Measurements from ENCODE around the gene TCEA3. TPM values are rescaled to one million over a fixed set of nuclear protein-coding genes. Genes with fewer than 3 reads are reported as not detected.

Gene TCEA3
- total and polyA plus RNA-seq, 2 of the 4 experiments (the other 2 are of a cell fraction): 3.0 to 6.3 TPM

DNA sequence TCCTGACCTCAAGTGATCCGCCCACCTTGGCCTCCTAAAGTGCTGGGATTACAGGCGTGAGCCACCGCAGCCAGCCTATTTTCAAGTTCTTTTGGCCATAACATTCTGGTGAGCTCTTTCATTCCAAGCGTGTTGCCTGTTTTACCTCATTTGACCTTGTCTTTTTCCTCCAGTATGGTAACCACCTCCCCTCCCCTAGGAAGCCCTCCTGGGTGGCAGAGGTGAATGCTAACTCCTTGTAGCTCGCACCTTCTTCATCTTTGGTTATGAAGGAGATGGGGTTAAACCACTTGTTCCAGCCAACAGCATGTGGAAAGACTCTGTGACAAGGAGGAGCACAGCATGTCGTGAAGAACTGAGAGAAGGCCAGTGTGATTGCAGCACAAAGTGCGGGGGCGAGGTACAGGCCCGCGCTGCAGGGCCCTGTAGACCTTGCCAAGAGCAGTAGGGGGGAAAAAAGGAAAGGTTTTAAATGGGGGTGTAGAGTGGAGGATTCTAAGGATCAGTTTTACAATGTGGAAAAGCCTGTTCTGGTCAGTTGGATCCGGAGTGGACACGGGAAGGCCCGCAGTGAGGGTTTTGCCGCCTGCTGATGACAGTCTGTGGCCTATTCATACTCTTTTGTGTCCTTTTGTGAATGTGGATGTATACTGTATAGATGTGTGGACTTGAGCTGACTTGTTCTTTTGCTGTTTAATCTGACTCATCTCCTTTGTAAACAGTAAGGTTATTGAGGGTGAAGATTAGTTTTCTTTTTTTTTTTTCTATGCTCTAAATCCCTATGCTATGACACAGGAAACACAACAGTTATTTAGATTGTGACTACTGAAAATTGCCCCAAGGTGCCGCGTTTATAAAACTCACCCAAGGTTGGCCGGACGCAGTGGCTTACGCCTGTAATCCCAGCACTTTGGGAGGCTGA is 47.4 kb downstream of the TCEA3 start:
- 67% methylated on average over 12 of the region's 19 CpGs; no CpG with 5 or more reads in 1 of the 2 experiments for WGBS, 2 experiments (ENCODE audit: extremely low coverage in 2 of 2, insufficient read length in 1 of 2)
- ATAC-seq (ENCODE audit: low read depth) (peak; percentile 96), DNase-seq (peak; percentile 90)
- Histone ChIP-seq H2AK5ac (ENCODE audit: low read depth, low read length) (peak overlapping the region; percentile 98), H3K4me3 (ENCODE audit: insufficient read depth, low read depth, low read length) (no peak overlapping the region), H3K9ac (ENCODE audit: low read depth, low read length) (peak overlapping the region; percentile 19; the same call in 1 of the 2 replicates), H2BK20ac (ENCODE audit: low read depth, low read length) (peak overlapping the region; percentile 95), H3K79me1 (ENCODE audit: low read depth in 1 of 2, low read length in 2 of 2) (peaks cover 4 to 5% of the 10 kb centered on the region in 2 experiments; a peak in 3 of 4 replicates), H4K20me1 (ENCODE audit: insufficient read depth, low read length) (peaks cover 6% of the 10 kb centered on the region; the same call in 1 of the 2 replicates), H3K4me1 (ENCODE audit: control insufficient read depth, insufficient read depth, low read length) (peaks cover 5% of the 10 kb centered on the region), H3K18ac (ENCODE audit: low read depth, low read length) (peak overlapping the region; percentile 86), H3K27me3 (ENCODE audit: control insufficient read depth, insufficient read depth, low read length) (no peaks in the 10 kb centered on the region), H3K36me3 (ENCODE audit: control insufficient read depth, insufficient read depth, low read length) (no peaks in the 10 kb centered on the region; the same call in 1 of the 2 replicates), H3K9me1 (ENCODE audit: insufficient read depth, low read length) (peaks cover 4% of the 10 kb centered on the region), H2BK15ac (ENCODE audit: low read depth, low read length) (peak overlapping the region; percentile 83; the same call in 2 of the 3 replicates), H3K4me2 (ENCODE audit: low read depth, low read length) (no peak overlapping the region), H2BK5ac (ENCODE audit: low read depth, low read length, poor library complexity, severe bottlenecking) (peak overlapping the region; percentile 96), H3K4ac (ENCODE audit: low read depth, low read length) (peak overlapping the region; percentile 87), H2AFZ (replicated peaks; ENCODE audit: low read length, poor library complexity) (peak overlapping the region; percentile 73), H4K91ac (ENCODE audit: insufficient read depth, low read depth, low read length) (peak overlapping the region; percentile 92), H3K14ac (replicated peaks; ENCODE audit: low read depth, low read length) (peak overlapping the region; percentile 90), H2AK9ac (replicated peaks; ENCODE audit: low read depth, low read length, poor library complexity) (peak overlapping the region; percentile 56), H4K5ac (ENCODE audit: low read depth, low read length) (peak overlapping the region; percentile 74), H4K8ac (ENCODE audit: low read depth in 2 of 2, low read length in 2 of 2) (peak overlapping the region; percentile 23 to 78; a peak in 3 of 4 replicates), H3K23ac (ENCODE audit: low read depth, low read length) (peak overlapping the region; percentile 85), H3K9me3 (ENCODE audit: control insufficient read depth, insufficient read depth, low read length) (no peaks in the 10 kb centered on the region), H3K56ac (ENCODE audit: extremely low read depth, insufficient read depth, low read length) (peak overlapping the region; percentile 14; the same call in 1 of the 2 replicates), H2BK120ac (ENCODE audit: low read depth, low read length) (peak overlapping the region; percentile 95), H3K27ac (ENCODE audit: insufficient read depth, low read length) (peak overlapping the region; percentile 77)
- in situ Hi-C loops (cut with MboI; ENCODE audit: low sequenced_read_pairs): no loop called here
- intact Hi-C loops (cut with micrococcal nuclease): no loop called here
- POLR2A ChIA-PET (ENCODE audit: unreplicated experiment): interaction anchor here (0.6 kb wide), 1 partner anchor 33 kb away, joined by 3 read pairs; the partner anchor contains the start of gene HNRNPR
- BruUV-seq (replicated peaks): no TSS peak
- CTCF ChIA-PET: interaction anchor here (0.5 to 1.6 kb wide), 5 partner anchors 18 to 1223 kb away, joined by 3 to 7 read pairs (median 5); no protein-coding TSS in a partner anchor
- dilution Hi-C loops (cut with HindIII; ENCODE audit: low sequenced_read_pairs, unreplicated experiment): no loop called here
- no peak for TF ChIP-seq BHLHE40 (IDR thresholded peaks at IDR 0.05; ENCODE audit: low read depth, low read length)
- TF ChIP-seq CTCF (conservative IDR thresholded peaks at IDR 0.05; ENCODE audit: low read depth, low read length): no peak
- peak; percentile 55; the same call in 1 of the 2 replicates for TF ChIP-seq CEBPB (IDR thresholded peaks at IDR 0.05; ENCODE audit: low read depth, low read length)
- TF ChIP-seq FOS (IDR thresholded peaks at IDR 0.05; ENCODE audit: low read depth, low read length): peak; percentile 87
- no peak for TF ChIP-seq MXI1 (IDR thresholded peaks at IDR 0.05; ENCODE audit: borderline replicate concordance, low read depth, low read length)
- no peak for TF ChIP-seq MAZ (IDR thresholded peaks at IDR 0.05; ENCODE audit: borderline replicate concordance, low read depth, low read length)
- TF ChIP-seq MAFK (IDR thresholded peaks at IDR 0.05; ENCODE audit: low read depth, low read length): peak; percentile 40; the same call in 1 of the 2 replicates
- no peak for TF ChIP-seq NFE2L2 (IDR thresholded peaks at IDR 0.05; ENCODE audit: low read depth, low read length)
- no peak for TF ChIP-seq ELK1 (IDR thresholded peaks at IDR 0.05; ENCODE audit: borderline replicate concordance, low read depth, low read length)
- TF ChIP-seq POLR2A (IDR thresholded peaks at IDR 0.05; ENCODE audit: low read depth, low read length): no peak
- no peak for TF ChIP-seq USF2 (IDR thresholded peaks at IDR 0.05; ENCODE audit: low read depth, low read length)
- TF ChIP-seq RCOR1 (IDR thresholded peaks at IDR 0.05; ENCODE audit: insufficient replicate concordance, low read length): no peak

Measured in IMR-90 (cell line).